ENCODE data around the gene SMIM17.

- TF ChIP-seq EZH2 (IDR thresholded peaks at IDR 0.05; ENCODE audit: insufficient read depth, poor library complexity, severe bottlenecking) (no peak), EZH2phosphoT487 (IDR thresholded peaks at IDR 0.05; ENCODE audit: insufficient read depth, low read depth) (no peak)
These were observed 48.0 kb upstream of the SMIM17 start, which contains the start of gene ZNF71 for GRCh38 chr19:56594783-56595547.

Measured in GM23248 (cell line).